Endothelial cell of umbilical vein (primary cell): Measurements from ENCODE around the gene TRPM1.

Source experiments
- CTCF ChIP-seq, 2 donors: IDR thresholded peaks; 1 replicate in 1 of 2; 2 replicates in 1 of 2; pipeline ENCODE4 v1.5.1; 2011; ENCODE audit warnings: low read length in 2 of 2, mild to moderate bottlenecking in 2 of 2, moderate library complexity in 2 of 2, control low read depth in 1 of 2, inconsistent platforms in 1 of 2, low read depth in 1 of 2; ENCODE audit not compliant: insufficient read depth in 1 of 2; ENCODE audit errors: extremely low read depth in 1 of 2
- EZH2 ChIP-seq: IDR thresholded peaks from 2 replicates; pipeline ENCODE4 v1.6.1; 2012; ENCODE audit warnings: borderline replicate concordance, low read depth, mild to moderate bottlenecking, moderate library complexity, low read length, inconsistent platforms; ENCODE audit not compliant: severe bottlenecking
- JUN ChIP-seq: IDR thresholded peaks from 2 replicates; pipeline ENCODE4 v1.6.1; 2011; ENCODE audit warnings: borderline replicate concordance, low read depth; ENCODE audit not compliant: insufficient read length, insufficient read depth
- POLR2A ChIP-seq: IDR thresholded peaks from 2 replicates; pipeline ENCODE4 v1.6.1; 2012; ENCODE audit warnings: low read depth, mild to moderate bottlenecking, control low read depth, low read length
- POLR2AphosphoS5 ChIP-seq: IDR thresholded peaks from 2 replicates; pipeline ENCODE4 v1.6.1; 2012; ENCODE audit warnings: low read depth, mild to moderate bottlenecking, control low read depth, low read length, moderate library complexity; ENCODE audit not compliant: insufficient read depth

- TF ChIP-seq CTCF (IDR thresholded peaks at IDR 0.05; ENCODE audit: extremely low read depth in 1 of 2, insufficient read depth in 1 of 2, low read depth in 1 of 2, low read length in 2 of 2) (no peak), POLR2A (no peak), POLR2AphosphoS5 (no peak), JUN (no peak), EZH2 (no peak)
Measured at GRCh38 chr15:31067890-31068603, 33.5 kb downstream of the TRPM1 start.
